Measurements from ENCODE around the gene NFU1. TPM values are rescaled to one million over a fixed set of nuclear protein-coding genes. Genes with fewer than 3 reads are reported as not detected.

NFU1 gene
- 37.6 TPM for total RNA-seq

DNA sequence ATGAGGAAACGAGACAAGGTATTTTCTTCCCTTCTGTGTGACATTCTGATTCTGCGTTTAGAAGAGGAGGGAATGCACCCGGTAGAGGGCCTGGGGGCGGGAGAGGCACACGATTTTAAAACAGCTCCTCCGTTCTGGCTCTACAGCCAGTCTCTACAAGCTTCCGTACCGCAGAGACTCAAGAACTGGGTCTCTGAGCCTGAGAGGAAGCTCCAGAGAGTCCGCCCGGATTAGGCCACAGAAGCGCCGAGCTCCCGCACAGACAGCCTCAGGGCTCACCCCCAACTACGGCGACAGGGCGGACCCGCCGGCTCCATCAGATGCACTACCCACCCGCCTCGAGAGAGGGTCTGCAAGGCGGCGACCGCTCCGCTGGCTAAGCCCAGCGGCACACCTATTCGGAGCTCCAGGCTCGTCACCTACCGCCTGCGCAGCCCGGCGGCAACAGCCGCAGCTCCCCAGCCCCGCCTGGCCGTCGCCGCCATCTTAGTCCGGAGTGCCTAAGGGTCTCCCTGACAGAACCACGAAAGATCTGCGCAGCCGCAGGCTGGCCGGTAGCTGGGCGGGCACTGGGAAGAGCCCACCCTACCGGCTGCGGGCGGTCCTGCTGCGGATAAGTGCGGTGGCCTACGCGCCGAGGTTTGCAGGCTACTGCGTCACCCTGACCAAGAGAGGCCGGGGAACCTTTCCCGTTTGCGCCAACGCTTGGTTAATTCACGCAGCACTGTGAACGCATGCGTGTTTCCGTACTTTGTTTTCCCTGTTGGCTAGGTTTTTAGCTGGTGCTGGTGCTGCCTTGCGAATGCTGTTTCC, at the start of gene NFU1:
NFU1 (minus strand) TSS at position 498 of the 813 bp plus-strand sequence; CDS start at position 485, 13 bp downstream.
- peak; percentile 92 for DNase-seq (ENCODE audit: low spot score)

DNA sequence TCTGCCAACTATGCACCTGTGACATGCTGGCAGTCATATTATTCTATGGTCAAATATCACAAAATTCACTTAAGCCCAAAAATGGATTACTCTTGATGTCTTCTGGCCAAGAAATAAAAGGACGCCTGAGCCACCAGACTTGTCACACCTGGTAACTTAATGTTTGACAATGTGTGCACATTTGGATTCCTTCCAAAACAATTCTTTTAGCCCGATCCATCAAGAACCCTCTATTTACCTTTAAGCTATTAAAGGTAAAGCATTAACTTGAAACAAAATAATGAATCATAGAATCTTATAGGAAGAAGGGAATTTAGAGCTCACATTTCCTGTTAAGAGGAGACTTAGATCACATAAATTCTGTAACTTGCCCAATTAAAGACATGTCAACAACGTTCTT, 46.5 kb upstream of the NFU1 start:
- DNase-seq (ENCODE audit: low spot score), result peak; percentile 48

DNA sequence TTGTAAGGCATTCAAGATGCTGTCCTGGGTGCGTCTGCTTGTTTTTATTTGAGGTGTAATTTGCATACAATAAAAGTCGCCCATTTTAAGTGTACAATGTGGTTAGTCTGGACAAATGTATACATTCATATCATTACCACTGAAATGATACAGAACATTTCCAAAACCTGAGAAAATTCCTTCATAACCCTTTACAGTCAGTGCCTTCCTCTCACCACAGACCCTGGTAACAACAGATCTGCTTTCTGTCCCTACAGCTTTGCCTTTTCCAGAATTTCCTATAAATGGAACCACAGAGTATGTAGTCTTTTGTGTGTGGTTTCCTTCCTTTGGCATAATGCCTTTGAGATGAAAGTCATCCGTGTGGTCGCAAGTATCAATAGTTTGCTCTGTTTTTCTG, 45.8 kb upstream of the NFU1 start:
- no peak for DNase-seq (ENCODE audit: low spot score)

DNA sequence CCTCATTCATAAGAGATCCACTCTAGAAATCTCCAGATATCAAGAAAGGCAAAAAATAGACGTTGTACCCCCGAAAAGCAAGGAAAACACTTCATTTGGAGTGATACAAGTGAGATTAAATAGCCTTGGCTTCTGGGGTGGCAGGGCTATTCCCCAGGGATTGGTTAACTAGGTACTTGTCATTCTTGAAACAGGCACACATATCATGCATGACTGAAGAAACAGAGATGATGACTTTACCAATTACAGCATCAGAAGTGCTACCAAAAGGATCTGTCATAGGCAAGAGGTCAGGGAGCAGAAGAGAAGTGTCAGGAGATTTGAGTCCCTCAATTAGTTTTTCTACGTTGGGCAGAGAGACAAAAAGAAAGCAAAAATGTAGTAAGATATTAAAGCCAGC, 45.2 kb upstream of the NFU1 start:
- DNase-seq (ENCODE audit: low spot score), result no peak

DNA sequence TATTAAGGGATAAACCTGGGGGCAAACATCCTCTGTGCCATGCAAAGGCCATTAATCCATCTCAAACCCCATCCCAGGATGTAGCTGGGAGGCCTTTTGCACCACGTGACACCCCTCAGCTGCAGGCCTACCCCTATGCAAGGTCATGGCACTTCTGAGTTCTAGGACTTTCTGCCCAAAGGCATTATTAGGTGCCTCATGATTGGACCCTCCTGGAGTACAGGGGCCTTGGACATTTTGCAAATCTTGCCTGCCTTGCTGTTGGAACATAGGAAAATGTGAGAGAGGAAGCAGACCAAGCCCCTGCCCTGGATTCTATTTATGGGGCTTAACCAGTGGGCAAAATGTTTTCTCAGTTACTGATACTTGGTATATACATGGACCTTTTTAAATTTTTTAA, 44.2 kb upstream of the NFU1 start:
- DNase-seq (ENCODE audit: low spot score), result no peak

DNA sequence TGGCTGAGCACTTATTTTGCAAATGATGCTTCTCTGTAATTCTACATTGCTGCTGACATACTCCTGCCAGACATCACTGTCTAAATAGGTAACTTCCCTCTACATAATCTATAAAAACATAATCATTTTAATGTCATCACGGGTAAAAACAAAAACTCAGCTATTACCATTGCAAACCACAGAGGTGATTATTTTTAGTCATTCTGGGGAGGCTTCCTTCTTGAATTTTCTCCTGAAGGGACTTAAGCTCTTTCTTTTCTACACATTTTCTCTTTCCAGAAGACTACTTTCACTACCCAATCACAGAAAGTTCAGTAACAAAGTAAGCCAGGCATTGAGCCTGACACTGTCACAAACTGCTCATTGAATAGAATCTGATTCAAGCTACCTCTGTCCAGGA, 40.4 kb upstream of the NFU1 start:
- DNase-seq (ENCODE audit: low spot score), result no peak

DNA sequence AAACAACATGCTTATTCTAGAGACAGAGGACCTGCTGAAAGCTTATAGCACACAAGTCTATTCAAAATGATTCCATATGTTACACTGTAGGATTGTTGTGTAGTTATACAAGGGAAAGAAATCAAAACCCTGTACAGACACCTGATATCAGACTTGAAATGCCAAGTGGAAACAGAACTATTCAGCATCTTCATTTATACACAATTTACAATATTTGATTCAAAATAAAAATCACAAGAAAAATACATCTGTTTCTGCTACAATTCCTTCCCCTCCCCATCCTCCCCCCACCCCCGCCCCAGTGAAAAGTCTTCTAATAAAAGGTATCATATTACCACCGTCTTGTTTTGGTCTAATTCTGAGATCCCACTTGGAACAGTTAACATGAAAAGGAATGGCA, 37.5 kb upstream of the NFU1 start:
- DNase-seq (ENCODE audit: low spot score), result no peak

DNA sequence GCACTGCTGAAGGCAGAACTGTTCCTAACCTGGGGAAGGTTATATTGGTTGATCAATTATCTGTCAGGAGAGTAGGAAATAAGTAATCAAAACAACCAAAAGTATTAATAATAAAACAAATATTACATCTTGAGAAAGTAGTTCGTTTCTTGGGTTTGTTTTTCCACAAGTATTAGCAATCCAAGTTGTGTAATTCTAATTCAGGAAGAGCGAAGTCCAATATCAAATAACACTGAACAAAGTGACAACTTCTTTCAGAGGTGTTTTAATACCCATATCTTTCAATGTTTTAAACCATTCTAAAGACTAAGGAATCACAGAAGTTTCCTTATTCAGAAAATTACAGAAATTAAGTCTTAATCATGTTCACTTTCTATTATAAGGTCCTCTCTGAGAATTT, 34.6 kb upstream of the NFU1 start:
- no peak for DNase-seq (ENCODE audit: low spot score)

DNA sequence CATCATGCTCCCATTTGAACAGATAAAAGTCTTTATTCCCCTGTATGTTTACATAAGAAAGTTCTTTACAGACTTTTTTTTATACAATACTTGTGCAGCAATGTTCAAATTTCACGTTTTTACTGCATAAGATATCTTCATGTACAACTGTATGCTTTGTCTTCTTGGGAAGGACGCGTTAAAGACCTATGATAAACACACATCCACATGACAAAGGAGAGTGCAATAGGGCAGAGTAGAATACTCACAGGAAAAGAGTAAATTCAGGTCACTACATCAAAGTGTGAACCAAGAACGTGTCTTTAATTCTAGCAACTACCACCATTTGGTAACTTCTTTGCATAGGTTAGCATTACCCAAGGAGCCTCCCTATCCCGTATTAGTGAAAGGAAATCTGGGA, 33.7 kb upstream of the NFU1 start:
- no peak for DNase-seq (ENCODE audit: low spot score)

DNA sequence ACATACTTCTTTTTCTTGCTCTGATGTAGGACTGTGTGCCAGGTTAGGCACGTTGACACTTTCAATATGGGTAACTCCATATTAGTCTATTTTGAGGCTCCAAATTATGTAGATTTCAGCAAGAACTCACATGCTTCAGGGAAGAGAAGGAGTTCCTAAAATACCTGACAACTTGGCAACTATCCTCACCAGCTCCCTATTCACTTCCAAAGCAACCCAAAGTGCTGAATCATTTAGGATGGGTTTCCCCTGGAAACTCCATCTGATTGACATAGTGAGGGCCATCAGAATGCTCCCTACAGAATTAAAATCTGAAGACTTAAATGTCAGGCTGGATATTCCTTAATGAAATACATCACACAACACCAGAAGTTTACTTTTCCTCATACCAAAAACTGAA, 32.5 kb upstream of the NFU1 start:
- no peak for DNase-seq (ENCODE audit: low spot score)

DNA sequence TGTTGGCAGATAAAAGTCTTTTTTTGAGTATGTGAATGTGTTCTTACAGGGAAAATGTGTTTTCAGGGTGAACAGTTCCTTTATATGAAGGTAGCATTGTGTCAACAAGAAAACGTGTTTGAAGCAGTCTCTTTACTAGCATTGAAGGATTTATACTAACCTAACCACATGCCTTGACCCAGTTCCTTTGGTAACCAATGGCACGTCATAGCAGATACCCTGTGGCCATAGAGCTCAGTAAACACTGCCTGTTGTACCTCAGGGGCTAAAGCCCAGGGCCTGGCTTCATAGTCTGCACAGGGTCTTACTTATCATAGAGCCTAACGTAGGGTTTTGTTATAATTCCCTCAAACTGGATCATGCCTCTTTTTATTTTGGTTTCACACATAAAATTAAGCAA, 32.1 kb upstream of the NFU1 start:
- no peak for DNase-seq (ENCODE audit: low spot score)

DNA sequence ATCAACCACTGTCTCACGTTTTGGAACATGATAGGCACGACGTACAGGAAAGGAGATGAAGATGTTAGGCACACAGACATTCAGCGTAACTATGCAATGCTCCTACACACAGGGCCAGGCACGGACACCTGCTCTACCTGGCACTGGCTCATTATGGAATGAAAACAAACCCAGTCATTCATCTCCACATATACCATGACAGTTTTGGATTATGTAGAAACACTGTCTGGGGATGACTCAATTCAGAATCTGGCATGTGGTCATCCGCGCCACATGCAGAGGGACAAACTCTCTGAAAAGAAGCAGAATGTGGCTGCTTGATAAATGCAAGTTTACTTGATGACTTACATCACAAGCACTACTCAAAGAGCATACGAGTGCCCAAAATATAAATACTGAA, 29.5 kb upstream of the NFU1 start:
- no peak for DNase-seq (ENCODE audit: low spot score)

DNA sequence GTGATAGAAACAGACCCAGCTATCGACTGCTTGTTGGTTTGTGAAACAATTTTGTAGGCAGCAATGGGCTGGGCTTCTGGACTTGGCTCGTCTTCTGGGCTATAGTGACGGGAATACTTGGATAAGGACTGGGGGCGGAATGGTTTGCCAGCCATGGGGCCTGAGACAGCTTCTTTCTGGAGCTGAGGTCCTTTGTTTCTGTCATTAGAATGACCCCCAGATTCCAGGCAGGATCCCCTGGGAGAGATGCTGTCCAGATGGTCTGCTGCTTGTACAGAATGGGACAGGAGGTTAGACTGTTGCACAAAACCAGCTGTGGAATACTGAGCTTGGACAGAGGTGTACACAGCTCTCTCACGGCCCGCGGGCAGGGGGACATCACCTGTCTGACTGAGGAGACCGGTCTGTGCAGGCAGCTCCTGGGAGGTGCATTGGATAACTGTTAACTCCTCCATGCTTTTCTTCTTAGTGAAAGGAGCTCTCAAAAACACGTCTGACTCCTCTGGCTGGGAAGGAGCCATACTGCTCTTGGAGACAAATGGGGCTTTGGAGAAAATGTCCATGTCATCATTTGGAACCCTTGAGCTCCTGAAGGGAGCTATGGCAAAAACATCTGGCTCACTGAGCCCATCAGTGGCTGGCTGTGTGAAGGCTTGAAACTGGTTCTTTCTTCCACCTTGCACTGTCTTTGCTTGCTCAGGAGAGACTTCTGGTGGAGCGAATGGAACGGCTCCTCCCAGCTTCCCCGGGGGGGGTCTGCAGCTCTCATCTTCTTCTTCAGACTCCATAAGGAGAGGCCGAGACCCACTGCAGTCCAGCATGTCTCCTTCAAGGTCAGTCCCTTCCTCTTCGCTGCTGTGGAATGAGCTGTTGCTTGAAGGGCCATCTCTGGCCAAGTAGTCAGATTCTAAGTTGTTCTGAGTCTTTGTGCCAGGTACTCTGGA, 28.6 kb upstream of the NFU1 start:
- DNase-seq (ENCODE audit: low spot score), result peak; percentile 62

DNA sequence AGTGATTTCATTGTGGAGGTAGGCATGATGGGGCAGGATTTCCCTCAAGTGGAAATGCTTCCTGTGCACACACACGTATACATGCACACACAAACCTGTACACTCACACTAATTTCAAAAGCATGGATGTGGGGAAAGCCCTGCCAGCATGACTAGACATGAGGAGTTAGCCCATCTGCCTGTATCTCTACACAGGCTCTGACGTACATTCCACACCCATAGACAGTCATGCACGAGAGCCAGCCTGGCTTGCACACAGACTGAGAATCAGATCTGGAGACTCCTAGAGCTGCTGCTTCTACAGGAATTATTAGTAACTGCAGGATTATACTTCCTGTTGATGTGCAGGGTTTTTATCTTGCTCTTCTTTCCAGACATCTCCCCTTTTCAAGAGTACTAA, 27.3 kb upstream of the NFU1 start:
- peak; percentile 47 for DNase-seq (ENCODE audit: low spot score)

DNA sequence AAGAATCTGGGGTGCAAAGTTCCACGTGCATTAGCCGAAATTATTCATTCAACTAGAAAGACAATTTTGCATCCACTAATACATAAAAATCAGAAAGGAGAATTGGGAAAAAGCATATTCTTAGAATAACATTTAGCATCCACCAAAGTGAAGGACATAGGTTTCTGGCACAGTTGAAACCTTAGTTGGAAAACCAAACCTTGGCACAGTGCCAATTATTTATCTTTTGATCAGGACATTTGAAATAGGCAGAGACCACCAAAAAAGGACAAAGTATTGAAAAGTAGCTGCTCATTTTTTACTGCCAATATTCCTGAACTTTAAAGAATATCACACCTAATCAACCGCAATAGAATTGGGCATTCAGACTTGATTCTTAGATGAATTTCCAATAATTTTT, 25.5 kb upstream of the NFU1 start:
- no peak for DNase-seq (ENCODE audit: low spot score)

DNA sequence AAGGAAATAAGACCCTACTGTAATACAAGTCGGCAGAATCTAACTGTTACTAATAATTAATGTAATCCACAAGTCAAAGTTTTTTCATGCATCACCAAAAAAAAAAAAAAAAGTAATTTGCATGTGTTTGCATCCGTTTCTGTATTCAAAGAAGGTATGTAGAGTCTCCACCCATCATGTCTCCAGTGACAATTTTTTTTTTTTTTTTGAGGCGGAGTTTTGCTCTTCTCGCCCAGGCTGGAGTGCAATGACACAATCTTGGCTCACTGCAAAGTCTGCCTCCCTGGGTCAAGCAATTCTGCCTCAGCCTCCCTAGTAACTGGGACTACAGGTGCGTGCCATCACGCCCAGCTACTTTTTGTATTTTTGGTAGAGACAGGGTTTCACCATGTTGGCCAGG, 24.2 kb upstream of the NFU1 start:
- no peak for DNase-seq (ENCODE audit: low spot score)

DNA sequence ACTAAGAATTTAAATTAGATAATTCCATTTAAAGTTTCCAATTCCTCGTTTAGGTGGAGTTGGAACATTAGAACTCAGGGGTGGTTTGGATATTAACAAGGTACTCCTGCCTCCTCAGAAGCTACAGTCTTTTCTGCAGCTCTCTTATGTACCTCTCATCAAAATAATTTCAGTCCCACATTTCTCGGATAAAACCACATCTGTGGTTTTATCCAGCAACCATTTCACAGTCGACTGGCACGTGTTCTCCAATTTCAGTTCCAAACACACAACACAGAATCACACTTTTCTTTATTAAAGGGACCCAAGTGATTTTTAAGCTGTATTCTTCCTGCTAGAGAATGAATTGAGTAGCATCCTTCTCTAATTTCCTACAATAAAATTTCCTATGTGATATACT, 22.7 kb upstream of the NFU1 start:
- no peak for DNase-seq (ENCODE audit: low spot score)

DNA sequence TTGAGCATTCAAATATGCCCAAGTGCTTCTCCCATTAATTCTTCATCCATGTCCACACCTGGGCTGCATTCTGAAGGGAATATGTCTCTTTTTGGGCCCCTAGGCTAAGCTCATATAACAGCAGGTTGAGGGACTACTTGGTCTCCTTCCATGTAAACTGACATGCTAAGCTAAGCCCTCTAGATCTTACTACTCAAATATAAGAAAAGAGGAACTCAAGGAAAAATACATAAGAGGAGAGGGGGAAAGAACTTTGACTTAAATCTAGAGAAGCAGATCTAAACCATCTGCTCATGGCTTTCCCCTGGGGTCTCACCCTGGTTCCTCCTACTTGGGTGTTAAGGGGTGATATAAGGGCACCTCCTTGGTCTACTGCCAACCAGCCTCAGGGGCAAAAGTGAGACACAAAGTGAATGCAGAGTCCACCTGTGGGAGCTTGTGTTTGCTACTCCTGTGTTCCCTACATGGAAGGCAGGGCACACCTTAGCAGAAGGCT, 19.8 kb upstream of the NFU1 start:
- no peak for DNase-seq (ENCODE audit: low spot score)

DNA sequence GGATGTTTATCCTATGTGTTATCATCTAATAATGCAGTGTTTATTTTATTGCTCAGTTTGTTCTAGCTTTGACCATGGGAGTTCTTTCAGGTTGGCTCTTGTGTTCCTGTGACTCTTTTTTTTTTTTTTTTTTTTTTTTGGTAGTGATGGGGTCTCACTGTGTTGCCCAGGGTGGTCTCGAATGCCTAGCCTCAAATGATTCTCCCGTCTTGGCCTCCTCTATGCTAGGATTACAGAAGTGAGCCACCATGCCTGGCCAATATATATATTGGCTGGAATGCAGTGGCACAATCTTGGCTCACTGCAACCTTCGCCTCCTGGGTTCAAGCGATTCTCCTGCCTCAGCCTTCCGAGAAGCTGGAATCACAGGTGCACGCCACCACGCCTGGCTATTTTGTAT, 18.9 kb upstream of the NFU1 start:
- no peak for DNase-seq (ENCODE audit: low spot score)

DNA sequence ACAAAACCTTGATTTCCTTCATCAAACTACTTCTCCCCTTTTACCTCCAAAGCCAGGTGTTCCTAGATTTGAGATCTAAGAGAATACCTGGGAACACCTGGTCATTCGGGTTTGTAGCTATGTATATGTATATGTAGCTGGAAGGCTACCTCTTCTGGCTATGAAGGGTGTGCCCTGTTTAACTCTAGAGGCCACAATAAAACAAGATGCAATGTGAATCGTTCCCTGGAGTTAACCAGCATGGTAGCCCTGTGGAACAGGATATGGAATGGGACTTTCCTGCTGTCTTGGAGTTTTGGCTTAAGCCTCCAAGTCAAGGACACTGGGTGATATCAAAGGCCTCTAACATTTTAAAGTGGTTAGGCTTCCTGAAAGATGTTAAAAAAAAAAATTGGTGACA, 17.7 kb upstream of the NFU1 start:
- no peak for DNase-seq (ENCODE audit: low spot score)

DNA sequence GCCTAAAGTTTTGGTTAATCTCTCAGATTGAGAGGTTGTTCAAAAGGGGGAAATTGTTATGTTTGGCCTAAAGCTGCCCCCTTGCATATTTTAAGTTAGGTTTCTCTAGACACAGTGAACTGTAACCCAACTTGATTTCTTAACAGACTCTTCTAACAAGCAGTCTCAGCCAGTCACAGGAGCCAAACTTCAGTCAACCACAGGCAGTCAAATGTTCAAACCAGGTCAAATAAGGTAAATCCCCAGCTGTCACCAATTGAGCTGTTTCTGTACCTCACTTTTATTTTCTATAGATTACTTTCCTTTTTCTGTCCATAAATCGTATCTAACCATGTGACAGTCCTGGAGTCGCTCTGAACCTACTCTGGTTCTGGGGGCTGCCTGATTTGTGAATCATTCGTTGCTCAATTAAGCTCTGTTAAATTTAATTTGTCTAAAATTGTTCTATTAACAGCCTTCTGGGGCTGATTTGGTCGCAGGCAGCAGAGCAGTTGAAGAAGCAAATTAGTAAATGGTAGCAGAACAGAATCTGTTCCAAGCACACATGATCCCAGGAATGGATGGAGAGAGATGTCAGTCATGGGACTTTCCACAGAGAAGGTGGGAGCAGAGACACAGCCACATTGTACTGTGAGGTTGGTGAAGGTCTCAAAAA, 16.4 kb upstream of the NFU1 start:
- DNase-seq (ENCODE audit: low spot score), result no peak

DNA sequence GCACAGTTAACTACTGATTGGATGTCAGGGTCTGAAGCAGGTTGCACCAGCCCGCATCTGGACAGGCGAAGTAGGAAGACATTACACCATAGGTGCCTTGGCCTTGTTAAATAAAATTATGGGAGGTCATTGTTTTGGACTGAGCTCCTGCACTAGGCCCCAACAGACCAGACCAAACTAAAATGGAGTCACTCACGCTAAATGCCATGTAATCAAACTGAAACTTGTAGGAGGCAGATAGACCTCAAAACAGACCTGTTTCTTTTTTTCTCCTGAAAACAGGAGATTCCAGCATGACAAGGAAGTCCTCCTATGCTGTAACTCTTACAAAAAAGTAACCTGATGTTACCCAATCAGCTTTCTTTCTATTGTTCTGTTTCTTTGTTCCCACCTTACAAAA, 15.5 kb upstream of the NFU1 start:
- DNase-seq (ENCODE audit: low spot score), result no peak

Data from mucosa of gallbladder (tissue), 1 donor.